UCSD-AML1 (cell line): Measurements from ENCODE around the gene FNTB.
A peak's percentile ranks its signal among the peaks of the same experiment; 100 is the strongest.

Experiments used
- DNase-seq: peaks from one replicate; lab custom pipeline; 2025; ENCODE audit not compliant: unreplicated experiment; lab: John Stamatoyannopoulos, UW

FNTB gene

GRCh38 chr14:64974563-64974962 is 12.1 kb upstream of the FNTB start:
- DNase-seq: no peak

DNA sequence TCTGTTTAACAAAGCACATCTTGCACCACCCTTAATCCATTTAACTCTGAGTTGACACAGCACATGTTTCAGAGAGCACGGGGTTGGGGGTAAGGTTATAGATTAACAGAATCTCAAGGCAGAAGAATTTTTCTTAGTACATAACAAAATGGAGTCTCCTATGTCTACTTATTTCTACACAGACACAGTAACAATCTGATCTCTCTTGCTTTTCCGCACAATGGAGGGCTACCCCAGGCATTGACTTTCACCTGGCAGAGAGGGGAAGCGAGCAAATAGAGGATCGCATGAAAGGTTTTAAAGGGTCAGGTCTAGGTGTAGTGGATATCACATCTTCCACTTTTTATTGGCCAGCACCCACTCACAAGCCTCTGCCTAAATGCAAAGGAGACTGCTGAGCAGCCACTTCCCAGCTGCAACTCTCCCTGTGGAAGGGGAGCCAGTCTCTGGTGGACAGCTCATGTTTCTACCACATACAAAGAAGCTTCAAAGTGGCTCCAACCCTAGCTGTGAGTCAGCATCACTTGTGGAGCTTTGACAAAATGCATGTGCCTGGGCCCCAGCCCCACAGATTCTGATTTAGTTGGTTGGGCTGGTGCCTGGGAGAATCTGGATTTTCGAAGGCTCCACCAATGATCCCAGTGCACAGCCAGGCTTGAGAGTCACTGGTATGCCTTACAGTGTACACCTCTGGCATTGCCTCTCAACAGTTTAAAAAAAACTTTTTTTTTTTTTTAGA is 7.2 kb upstream of the FNTB start:
- no peak for DNase-seq

GRCh38 chr14:64983439-64984310 is 3.0 kb upstream of the FNTB start:
- DNase-seq: no peak

- no peak for DNase-seq
Measured at GRCh38 chr14:64987438-64987767, 708 bp downstream of the FNTB start.

GRCh38 chr14:64990296-64990695 is 3.6 kb downstream of the FNTB start:
- DNase-seq: peak; percentile 43

- DNase-seq: no peak
Measured at GRCh38 chr14:64990939-64991338, 4.2 kb downstream of the FNTB start.

DNA sequence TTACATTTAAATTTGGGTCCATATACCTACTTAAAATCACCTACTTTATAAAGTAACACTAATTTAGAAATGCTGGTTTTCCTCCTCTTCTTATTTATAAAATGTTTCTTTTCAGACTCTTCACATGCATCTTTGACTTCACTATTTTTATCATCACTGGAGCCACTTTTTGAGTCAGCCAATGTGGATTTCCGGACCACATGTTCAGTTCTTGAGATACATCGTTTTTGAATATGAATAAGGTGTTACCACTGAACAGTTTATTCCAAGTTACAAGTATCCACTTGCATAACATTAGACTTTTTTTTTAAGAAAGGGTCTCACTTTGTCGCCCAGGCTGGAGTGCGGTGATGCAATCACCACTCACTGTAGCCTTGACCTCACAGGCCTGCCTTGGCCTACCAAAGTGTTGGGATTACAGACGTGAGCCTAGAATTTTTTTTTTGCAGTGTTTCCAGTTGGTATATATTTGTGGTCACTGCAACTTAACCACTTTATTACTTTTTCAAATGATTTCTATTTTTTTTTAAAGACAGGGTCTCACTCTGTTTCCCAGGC is 5.7 kb downstream of the FNTB start:
- DNase-seq: no peak

DNA sequence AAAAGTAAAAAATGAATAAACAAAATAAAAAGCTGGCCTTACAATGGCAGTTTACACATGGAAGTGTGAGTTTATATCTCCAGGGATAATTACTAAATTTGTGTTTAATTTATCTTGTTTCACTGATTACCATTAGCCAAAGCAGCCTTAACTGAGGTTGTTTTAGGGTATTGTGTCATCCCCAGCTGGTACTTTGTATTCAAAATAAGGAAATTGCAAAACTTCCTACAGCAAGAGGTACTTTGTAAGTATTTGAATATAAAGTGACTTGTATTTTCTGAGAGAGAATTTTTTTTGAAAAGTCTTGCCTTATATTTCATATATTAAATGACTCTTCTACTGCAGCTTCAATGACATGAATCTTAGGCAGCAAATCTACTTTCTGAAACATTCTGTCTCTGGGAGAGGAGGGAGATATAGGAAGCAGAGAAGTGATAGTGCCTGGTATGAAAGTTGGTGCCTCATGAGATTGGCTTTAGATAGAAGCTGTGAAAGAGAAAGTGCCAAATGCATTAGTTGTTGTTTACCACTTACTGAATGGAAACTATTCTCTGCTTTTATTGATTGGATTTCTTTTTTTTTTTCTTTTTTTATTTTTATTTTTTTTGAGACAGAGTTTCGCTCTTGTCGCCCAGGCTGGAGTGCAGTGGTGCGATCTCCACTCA is 6.7 kb downstream of the FNTB start:
- no peak for DNase-seq

GRCh38 chr14:64994540-64994939 is 7.8 kb downstream of the FNTB start:
- no peak for DNase-seq

- DNase-seq: no peak
Measured at GRCh38 chr14:64995291-64995690, 8.6 kb downstream of the FNTB start.

GRCh38 chr14:64997108-64997794 is 10.6 kb downstream of the FNTB start:
- DNase-seq: no peak

DNA sequence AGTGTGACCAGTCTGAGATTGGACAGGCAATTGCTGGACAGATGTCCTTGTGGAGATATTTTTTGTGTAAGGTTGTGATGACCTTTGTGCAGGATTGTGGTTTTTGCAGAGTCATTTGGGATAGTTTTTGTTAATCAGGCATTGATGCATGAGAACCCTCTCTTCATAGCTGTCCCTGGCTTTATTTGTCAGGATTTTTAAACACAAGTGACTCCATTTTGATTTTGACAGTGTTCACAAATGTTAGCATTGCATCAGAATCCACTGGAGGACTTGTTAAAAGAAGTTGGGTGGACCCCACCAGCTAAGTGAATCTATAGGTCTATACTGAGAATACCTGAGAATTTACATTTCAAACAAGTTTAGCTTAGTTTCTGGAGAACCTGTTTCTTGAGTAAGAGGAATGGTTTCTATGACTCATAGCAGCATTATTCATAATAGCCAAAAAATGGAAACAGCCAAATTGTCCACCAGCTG is 11.8 kb downstream of the FNTB start:
- no peak for DNase-seq

- DNase-seq: no peak
Measured at GRCh38 chr14:65000898-65001591, 14.3 kb downstream of the FNTB start.

GRCh38 chr14:65001723-65002122 is 15.0 kb downstream of the FNTB start:
- no peak for DNase-seq

- DNase-seq: no peak
Measured at GRCh38 chr14:65002586-65003210, 16.0 kb downstream of the FNTB start.

DNA sequence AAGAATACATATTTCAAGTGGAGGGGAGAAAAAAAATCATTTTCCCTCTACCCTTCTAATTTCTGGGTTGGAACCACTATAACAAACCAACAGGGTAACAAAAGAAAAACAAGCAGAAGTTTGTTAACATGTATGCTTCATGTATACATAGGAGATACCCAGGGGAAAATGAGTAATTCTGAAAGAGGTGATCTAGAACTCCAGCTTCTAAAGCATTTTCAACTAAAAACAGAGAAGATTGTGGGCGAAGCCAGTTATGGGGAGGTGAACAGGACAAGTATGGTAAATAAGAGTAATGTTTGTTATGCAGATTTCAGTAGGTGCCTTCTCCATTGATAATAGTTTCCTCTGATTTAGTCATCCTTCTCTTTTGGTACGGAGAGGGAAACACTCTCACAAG is 16.7 kb downstream of the FNTB start:
- DNase-seq: no peak

- no peak for DNase-seq
Measured at GRCh38 chr14:65006261-65006721, 19.6 kb downstream of the FNTB start.

GRCh38 chr14:65007202-65007601 is 20.5 kb downstream of the FNTB start:
- no peak for DNase-seq

DNA sequence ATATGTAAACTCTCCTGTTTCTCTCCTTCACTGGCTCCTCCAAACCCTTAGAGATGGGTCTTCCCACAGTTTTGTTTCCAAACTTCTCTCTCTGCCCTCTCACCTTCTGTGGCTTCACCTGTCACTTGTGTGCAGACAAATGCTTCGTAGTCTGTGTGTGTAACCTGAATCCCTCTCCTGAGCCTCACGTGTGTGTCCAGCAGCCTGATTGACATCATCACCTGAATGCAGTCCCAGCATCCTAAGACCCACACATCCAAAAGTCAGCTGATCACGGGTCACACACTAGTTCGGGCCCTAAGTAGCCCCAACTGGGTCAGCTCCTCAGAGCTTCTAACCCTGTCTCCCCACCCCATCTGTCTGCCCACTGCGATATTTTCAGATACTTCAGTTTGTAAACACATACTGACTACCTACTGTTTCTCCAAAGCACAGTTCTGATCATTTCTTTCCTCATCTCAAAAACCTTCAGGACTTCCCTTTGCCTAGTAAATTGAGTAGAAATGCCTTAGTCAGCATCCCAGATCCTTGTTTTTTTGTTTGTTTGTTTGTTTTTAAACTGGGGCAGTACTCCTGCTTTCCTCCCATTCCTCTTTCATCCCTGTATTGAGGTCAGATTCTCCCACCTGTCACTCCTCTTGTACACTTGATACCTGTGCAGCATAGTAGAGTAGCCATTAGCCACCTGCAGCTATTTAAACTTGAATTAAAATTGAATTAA is 23.7 kb downstream of the FNTB start:
- no peak for DNase-seq
